B cell (primary cell): Measurements from ENCODE around the gene PRELID3B. TPM values are rescaled to one million over a fixed set of nuclear protein-coding genes. Genes with fewer than 3 reads are reported as not detected.

Source experiments
- ATAC-seq: fragments of 200-7000 bp; cut with Tn5 transposase; one replicate; pipeline ENCODE4 v1.10.0; 2021; ENCODE audit warnings: low read depth, mild to moderate bottlenecking, moderate number of reproducible peaks, moderate library complexity
- CTCF ChIA-PET: fragments of 350-600 bp; sonication (Branson Sonifier 250); formaldehyde crosslinking; loops from one replicate; lab custom pipeline; 2021; ENCODE audit warnings: antibody characterized with exemption, inconsistent platforms; lab: Charles Lee
- POLR2A ChIA-PET: fragments of 350-600 bp; sonication (Branson Sonifier 250); formaldehyde crosslinking; loops from one replicate; lab custom pipeline; 2021; ENCODE audit warnings: antibody characterized with exemption; lab: Charles Lee
- DNase-seq: peaks from one replicate; pipeline ENCODE4 v3.0.0; 2013
- H2AFZ ChIP-seq: 2 replicates; pipeline ENCODE4 v1.6.1; 2012; ENCODE audit warnings: mild to moderate bottlenecking, low read depth, low read length; ENCODE audit not compliant: insufficient read depth, poor library complexity, severe bottlenecking
- H3K27ac ChIP-seq, 2 donors: 1 replicate in 1 of 2; 2 replicates in 1 of 2; pipeline ENCODE4 v1.5.1; 2012 to 2013; ENCODE audit warnings: low read length in 2 of 2, mild to moderate bottlenecking in 2 of 2, moderate library complexity in 1 of 2
- H3K27me3 ChIP-seq, 4 experiments: fragments of 200-600 bp in 1 of 4; sonication (generic) in 1 of 4; replicated peaks in 1 of 4; 1 replicate in 2 of 4; 2 replicates in 2 of 4; pipeline versions ENCODE4 v1.6.1 to v1.7.0; 2013 to 2016; ENCODE audit warnings: low read length in 3 of 4, mild to moderate bottlenecking in 2 of 4, mixed read lengths in 1 of 4, moderate library complexity in 1 of 4; ENCODE audit not compliant: insufficient read depth in 4 of 4, control insufficient read depth in 3 of 4; ENCODE audit errors: control extremely low read depth in 1 of 4
- H3K36me3 ChIP-seq, 2 experiments: replicated peaks in 1 of 2; 1 replicate in 1 of 2; 2 replicates in 1 of 2; pipeline versions ENCODE4 v1.6.1 to v1.7.1; 2013; ENCODE audit warnings: low read length in 1 of 2; ENCODE audit not compliant: insufficient read depth in 2 of 2, control insufficient read depth in 1 of 2; ENCODE audit errors: control extremely low read depth in 1 of 2, extremely low read depth in 1 of 2
- H3K4me1 ChIP-seq, 2 donors: fragments of 200-600 bp in 1 of 2; sonication (generic) in 1 of 2; 1 replicate in 1 of 2; 2 replicates in 1 of 2; pipeline versions ENCODE4 v1.5.1 to v1.6.1; 2013 to 2017; ENCODE audit warnings: low read length in 2 of 2; ENCODE audit not compliant: control insufficient read depth in 2 of 2, insufficient read depth in 2 of 2
- H3K4me2 ChIP-seq: replicated peaks from 2 replicates; pipeline ENCODE3; 2012; ENCODE audit warnings: mild to moderate bottlenecking, low read depth, low read length; ENCODE audit not compliant: poor library complexity, severe bottlenecking
- H3K4me3 ChIP-seq, 5 experiments: fragments of 200-600 bp in 1 of 5; sonication (generic) in 1 of 5; 1 replicate in 3 of 5; 2 replicates in 2 of 5; pipeline versions ENCODE4 v1.5.1 to v1.7.0; 2011 to 2016; ENCODE audit warnings: low read length in 4 of 5, mild to moderate bottlenecking in 4 of 5, low read depth in 2 of 5, control low read depth in 1 of 5, moderate library complexity in 1 of 5; ENCODE audit not compliant: insufficient read depth in 1 of 5; ENCODE audit errors: control extremely low read depth in 1 of 5, extremely low read depth in 1 of 5
- H3K79me2 ChIP-seq: fragments of 200-600 bp; sonication (generic); one replicate; pipeline ENCODE4 v1.6.0; 2016; ENCODE audit warnings: low read length; ENCODE audit not compliant: control insufficient read depth, insufficient read depth
- H3K9ac ChIP-seq: fragments of 200-600 bp; sonication (generic); 2 replicates; pipeline ENCODE4 v1.6.1; 2017; ENCODE audit warnings: mild to moderate bottlenecking, low read length, moderate library complexity
- H3K9me3 ChIP-seq, 3 donors: one replicate each; pipeline versions ENCODE4 v1.6.1 to v1.7.1; 2013; ENCODE audit warnings: low read length in 2 of 3; ENCODE audit not compliant: control insufficient read depth in 2 of 3, insufficient read depth in 1 of 3; ENCODE audit errors: control extremely low read depth in 1 of 3
- H4K20me1 ChIP-seq: 2 replicates; pipeline ENCODE4 v1.6.0; 2012; ENCODE audit warnings: mild to moderate bottlenecking, low read length; ENCODE audit not compliant: insufficient read depth, control insufficient read depth, poor library complexity, severe bottlenecking
- H3K27ac Mint-ChIP-seq: one replicate; pipeline ENCODE4 v1.8.0; 2021; ENCODE audit warnings: mixed read lengths
- H3K27me3 Mint-ChIP-seq: one replicate; pipeline ENCODE4 v1.8.0; 2021; ENCODE audit warnings: mixed read lengths
- H3K4me1 Mint-ChIP-seq: one replicate; pipeline ENCODE4 v1.8.0; 2021; ENCODE audit warnings: mixed read lengths
- H3K4me3 Mint-ChIP-seq: one replicate; pipeline ENCODE4 v1.8.0; 2021; ENCODE audit warnings: mixed read lengths
- H3K9me3 Mint-ChIP-seq: one replicate; pipeline ENCODE4 v1.8.0; 2022; ENCODE audit warnings: mixed read lengths; ENCODE audit not compliant: insufficient read depth
- EZH2 ChIP-seq: IDR thresholded peaks from 2 replicates; pipeline ENCODE4 v1.6.1; 2012; ENCODE audit warnings: borderline replicate concordance, low read depth, mild to moderate bottlenecking, moderate library complexity, low read length; ENCODE audit not compliant: insufficient read depth, poor library complexity, severe bottlenecking
- WGBS: methylation state at CpG from one replicate; pipeline ENCODE4 v1.1.5; 2013; ENCODE audit warnings: missing lambda C conversion rate; ENCODE audit not compliant: insufficient coverage; 5-methylcytosine and 5-hydroxymethylcytosine counted together
- intact Hi-C: fragments of 100-400 bp; cut with micrococcal nuclease; formaldehyde crosslinking; loops from one replicate; pipeline ENCODE4 v1.10.0; 2022
- polyA plus RNA-seq: library from polyadenylated mRNA; depleted of rRNA; stranded (reverse); fragments of >200 nt; gene quantifications from 2 replicates; pipeline ENCODE4 v1.2.3, GENCODE V29; 2012
- total RNA-seq, 2 donors: library from RNA; stranded (reverse); fragments of 120-200 nt in 1 of 2; gene quantifications; 1 replicate in 1 of 2; 2 replicates in 1 of 2; pipeline versions ENCODE4 v1.2.3 to v1.2.4, GENCODE V29; 2013 to 2022
- TF ChIP-seq, protein P1 (sequence below): fragments of 200-600 bp; IDR thresholded peaks from one replicate; pipeline ENCODE4 v1.8.0; 2022; ENCODE audit warnings: antibody characterized with exemption, mild to moderate bottlenecking

Gene PRELID3B
- total and polyA plus RNA-seq, 2 donors (not counting 1 experiment from before 2014, with no cell fraction given), result 24.1 to 46.8 TPM

DNA sequence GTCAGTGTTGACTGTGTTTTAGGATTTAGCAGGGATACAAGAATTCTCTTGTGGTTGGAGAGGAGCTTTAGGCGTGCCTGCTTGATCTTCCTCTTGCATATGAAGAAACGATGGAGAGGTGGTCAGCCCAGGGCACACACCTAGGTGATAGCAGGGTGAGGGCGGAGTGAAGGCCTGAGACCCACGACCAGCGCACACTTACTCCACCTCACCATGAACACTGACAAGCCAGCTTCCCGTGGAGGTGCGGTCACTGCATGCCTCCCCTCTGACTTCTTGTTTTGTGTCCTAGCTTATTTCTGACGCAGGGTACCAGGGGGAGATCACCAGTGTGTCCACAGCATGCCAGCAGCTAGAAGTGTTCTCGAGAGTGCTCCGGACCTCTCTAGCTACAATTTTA is 53.4 kb downstream of the PRELID3B start:
- DNase-seq (no peak), ATAC-seq (no peak)
- Histone ChIP-seq H3K4me3 (no peak overlapping the region), H3K79me2 (peaks cover 43% of the 10 kb centered on the region), H3K27me3 (no peaks in the 10 kb centered on the region), H3K27ac (no peak overlapping the region), H2AFZ (no peak overlapping the region), H3K9ac (no peak overlapping the region), H3K36me3 (peaks cover 4 to 87% of the 10 kb centered on the region in 2 experiments), H3K9me3 (no peaks in the 10 kb centered on the region), H3K4me1 (peaks cover 14 to 24% of the 10 kb centered on the region in 2 donors), H4K20me1 (peaks cover 27% of the 10 kb centered on the region), H3K4me2 (no peak overlapping the region)
- Mint-ChIP-seq H3K9me3 (no peaks in the 10 kb centered on the region), H3K27me3 (no peaks in the 10 kb centered on the region), H3K4me3 (no peak overlapping the region), H3K4me1 (peaks cover 32% of the 10 kb centered on the region), H3K27ac (no peak overlapping the region)
- POLR2A ChIA-PET, result interaction anchor here (0.7 kb wide), 1 partner anchor 86 kb away, joined by 3 read pairs; no protein-coding TSS in a partner anchor
- intact Hi-C loops, result no loop called here
- 93% methylated on average over 6 of the region's 10 CpGs for WGBS
- CTCF ChIA-PET, result no interaction called here
- TF ChIP-seq, protein P1, sequence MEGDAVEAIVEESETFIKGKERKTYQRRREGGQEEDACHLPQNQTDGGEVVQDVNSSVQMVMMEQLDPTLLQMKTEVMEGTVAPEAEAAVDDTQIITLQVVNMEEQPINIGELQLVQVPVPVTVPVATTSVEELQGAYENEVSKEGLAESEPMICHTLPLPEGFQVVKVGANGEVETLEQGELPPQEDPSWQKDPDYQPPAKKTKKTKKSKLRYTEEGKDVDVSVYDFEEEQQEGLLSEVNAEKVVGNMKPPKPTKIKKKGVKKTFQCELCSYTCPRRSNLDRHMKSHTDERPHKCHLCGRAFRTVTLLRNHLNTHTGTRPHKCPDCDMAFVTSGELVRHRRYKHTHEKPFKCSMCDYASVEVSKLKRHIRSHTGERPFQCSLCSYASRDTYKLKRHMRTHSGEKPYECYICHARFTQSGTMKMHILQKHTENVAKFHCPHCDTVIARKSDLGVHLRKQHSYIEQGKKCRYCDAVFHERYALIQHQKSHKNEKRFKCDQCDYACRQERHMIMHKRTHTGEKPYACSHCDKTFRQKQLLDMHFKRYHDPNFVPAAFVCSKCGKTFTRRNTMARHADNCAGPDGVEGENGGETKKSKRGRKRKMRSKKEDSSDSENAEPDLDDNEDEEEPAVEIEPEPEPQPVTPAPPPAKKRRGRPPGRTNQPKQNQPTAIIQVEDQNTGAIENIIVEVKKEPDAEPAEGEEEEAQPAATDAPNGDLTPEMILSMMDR, result no peak
- no peak for TF ChIP-seq EZH2

DNA sequence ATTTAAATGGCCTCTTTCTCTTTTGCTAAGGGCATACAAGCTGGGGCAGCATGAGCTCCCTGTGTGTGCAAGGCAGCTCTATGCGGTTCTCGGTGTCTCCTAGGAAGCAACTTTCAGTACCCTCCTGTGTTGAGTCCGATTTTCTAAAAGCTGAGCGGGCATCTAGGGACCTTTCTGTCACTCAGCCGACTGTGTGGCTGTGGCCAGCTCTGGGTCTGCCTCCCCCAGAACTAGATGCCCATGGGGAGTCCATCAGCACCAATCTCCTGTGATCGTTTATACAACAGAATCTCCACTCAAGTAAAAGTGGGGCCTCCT is 54.1 kb downstream of the PRELID3B start:
- DNase-seq (no peak), ATAC-seq (no peak)
- peak overlapping the region; percentile 58 for H3K27ac Mint-ChIP-seq
- H3K4me1 Mint-ChIP-seq, result peaks cover 32% of the 10 kb centered on the region
- H3K27me3 Mint-ChIP-seq, result no peaks in the 10 kb centered on the region
- Histone ChIP-seq H3K4me1 (peaks cover 16 to 24% of the 10 kb centered on the region in 2 donors), H3K4me3 (no peak overlapping the region), H3K4me2 (no peak overlapping the region), H3K9me3 (no peaks in the 10 kb centered on the region), H2AFZ (no peak overlapping the region), H3K79me2 (peaks cover 50% of the 10 kb centered on the region), H3K9ac (no peak overlapping the region), H3K36me3 (peaks cover 3 to 81% of the 10 kb centered on the region in 2 experiments), H3K27ac (peak overlapping the region in 1 of 2 donors; percentile 14), H4K20me1 (peaks cover 27% of the 10 kb centered on the region), H3K27me3 (no peaks in the 10 kb centered on the region)
- H3K9me3 Mint-ChIP-seq, result no peaks in the 10 kb centered on the region
- ChIA-PET CTCF (no interaction called here), POLR2A (no interaction called here)
- H3K4me3 Mint-ChIP-seq, result no peak overlapping the region
- WGBS, result 97% methylated on average over 5 of the region's 6 CpGs
- TF ChIP-seq, protein P1, result no peak
- TF ChIP-seq EZH2, result no peak
- intact Hi-C loops, result no loop called here
